ENCODE data around the gene SEZ6L.

SEZ6L gene

DNA sequence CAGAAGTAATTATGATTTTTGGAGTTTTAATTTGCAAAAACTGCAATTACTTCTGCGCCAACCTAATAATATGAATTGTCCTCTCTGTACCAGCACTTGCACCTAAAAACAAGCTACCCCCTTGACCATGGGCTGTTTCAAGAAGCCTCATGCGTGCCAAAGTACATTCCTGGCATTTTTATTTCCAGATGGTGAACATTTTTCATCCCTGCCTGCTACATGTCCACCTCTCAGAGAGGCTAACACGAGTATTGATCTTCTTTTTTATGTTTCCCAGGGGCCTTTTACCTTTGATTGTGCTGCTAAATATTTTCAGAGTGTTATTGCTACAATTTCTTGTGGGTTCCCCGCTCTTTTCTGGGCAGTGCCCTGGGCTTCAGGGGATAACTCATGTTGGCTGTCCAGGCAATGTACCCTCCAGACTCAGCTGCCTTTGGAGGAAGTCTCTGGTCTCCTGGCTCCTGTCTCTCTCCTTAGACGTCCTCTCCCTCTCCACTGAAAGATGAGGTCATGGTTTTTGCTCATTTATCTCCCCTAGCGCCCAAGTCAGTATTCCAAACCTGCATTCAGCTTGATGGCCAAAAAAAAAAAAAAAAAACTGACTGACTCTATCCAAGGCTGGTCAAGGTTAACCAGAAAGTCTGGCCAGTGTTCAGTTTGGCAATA lies 173.6 kb downstream of the SEZ6L start:
- DNase-seq = no peak

DNA sequence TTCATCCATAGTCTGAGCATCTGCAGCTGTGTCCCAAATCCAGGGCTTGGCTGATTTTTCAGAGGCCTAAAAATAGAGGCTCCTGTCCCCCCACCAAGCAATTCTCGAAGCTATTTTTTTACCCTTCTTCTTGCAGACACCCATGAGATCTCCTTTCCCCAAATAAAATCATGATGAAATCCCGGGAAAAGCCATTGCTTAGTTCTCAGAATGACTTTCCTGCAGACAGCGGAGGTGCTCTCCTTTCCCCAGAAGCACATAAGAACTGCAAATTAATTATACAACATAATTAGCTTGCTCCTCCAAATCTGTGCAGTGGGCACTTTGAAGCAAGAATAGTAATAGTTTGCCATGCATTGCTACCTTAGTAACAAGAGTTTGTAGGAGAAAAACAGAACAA lies 176.2 kb downstream of the SEZ6L start:
- DNase-seq = no peak

DNA sequence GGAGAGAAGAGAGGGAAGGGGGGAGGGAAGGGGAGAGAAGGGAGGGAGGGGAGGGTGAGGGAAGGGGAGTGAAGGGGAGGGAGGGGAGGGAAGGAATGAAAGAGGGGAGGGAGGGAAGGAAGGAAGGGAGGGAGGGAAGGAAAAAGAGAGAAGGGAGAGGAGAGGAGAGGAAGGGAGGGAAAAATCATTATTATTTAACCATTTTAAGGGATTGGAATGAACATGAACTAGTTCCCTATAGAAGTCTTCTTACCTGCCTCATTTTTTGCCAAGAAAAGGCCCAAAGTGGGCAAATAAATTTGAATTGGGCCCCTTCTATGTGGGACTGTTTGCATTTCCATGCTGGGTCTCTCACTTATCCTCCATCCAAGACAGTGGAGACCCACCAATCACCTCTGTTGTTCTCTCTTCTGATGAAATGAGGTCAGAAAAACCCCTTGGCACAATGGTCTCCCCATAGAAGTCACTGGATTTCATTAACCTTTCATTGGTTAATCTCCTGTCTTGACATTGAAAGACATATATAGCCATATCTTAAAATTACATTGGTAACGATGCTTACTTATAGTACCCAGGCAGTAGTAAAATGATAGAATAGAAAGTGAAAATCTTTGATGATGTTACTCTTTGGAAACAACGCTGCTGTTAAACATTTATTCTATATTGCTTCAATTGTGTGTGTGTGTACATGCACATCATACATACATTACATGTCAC lies 179.7 kb downstream of the SEZ6L start:
- no peak for DNase-seq

DNA sequence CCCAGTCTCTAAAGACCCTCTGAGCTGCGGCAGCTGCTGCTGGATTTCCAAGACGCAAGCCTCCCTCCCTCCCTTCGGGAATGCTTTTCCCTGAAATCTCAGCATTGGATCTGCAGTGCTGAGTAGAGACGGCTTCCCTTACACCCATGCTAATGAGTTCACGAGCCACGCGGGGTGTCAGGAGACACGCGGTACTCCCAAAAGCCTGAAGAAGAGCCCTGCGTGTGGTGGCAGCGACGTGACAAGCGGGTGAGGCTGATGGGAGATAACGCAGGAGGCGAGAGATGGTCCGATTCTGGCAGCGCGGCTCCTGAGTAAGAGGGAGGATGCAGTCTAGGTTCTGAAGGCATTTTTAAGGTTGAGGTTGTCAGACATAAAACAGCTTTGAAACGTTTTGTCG lies 185.4 kb downstream of the SEZ6L start:
- DNase-seq = no peak

GRCh38 chr22:26357281-26357680 lies 188.0 kb downstream of the SEZ6L start:
- DNase-seq = no peak

DNA sequence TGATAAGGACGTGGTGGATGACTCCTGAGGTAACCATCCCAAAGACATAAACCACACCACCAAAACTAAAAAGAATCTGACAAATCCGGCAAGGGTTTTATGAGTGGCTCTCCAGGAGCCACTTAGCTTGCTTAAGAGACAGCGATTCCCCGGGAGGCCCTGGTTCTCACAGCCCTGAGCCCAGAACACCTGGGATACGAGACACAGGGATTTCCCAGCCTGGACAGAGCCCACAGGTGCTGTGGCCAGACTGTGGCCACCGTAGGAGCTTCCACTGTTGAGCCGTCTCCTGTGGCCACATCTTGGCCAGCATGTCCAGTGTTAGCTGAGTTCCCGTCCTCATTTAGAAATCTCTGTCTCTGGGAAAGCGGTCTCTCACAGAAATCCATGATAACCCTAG lies 188.6 kb downstream of the SEZ6L start:
- no peak for DNase-seq

DNA sequence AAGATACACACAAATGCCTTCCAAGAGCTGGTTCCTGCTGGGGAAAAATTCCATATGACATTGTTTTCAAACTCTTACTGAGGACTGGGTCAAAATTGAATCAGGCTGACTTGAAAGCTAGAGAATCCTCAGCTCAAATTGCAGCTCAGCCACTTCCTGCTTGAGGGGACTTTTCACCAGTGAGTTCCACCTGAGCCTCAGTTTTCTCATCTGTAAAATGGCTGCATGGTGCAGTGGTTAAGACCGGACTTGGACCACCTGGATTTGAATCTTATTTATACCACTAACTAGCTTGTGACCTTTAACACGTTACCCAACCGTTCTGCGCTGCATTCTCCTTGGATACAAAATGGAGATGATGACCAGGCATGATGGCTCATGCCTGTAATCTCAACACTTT lies 189.9 kb downstream of the SEZ6L start:
- no peak for DNase-seq

DNA sequence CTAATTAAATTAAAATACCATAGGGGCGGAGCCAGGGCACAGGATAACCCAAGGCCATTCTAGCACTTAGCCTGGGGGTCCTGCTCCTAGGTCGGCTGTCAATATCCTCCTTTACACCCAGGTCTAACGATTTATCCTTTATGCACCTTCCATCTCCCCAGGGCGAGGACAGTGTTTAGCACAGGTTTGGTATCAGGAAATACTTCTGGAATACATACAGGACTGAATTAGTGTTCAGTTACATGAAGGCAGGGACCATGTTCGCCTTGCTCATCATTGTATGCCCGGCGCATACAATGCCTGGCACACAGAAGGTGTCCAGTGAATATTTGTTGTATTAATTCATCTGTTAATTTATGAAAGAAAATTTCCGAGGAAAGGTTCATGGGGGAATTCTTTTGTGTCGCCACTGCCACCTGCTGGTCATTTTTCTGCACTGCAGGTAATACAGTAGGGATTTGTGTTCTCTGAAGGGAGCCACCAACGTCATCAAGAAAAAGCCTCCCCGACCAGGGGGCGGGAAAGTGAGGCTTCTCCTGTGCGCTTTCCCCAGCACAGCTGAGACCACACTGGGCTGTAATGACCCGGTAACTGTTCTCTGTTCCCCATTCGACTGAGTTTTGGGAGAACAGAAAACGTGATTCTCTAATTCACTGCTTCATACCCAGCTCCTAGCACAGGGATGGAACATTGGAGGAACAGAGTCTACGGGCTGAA lies 191.1 kb downstream of the SEZ6L start:
- peak; percentile 53 to 93 for DNase-seq

DNA sequence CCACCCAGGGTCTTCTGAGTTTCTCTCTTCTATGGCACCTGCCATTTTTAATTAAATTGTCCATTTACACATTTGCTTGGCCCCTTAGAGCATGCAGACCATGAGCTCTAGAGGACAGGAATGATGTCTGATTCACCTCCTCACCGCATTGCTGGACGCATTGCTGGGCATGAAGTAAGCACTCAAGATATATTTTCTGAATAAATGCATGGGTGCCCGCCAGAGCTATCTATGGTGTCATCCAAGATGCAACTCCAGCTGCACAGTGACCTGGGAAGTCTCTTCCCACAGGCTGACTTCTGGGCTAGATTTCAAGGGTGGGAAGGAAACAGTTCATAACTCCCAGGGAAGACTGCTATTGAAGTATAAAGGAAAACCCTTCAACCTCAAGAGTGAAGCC lies 193.2 kb downstream of the SEZ6L start:
- no peak for DNase-seq

GRCh38 chr22:26364066-26365015 lies 195.1 kb downstream of the SEZ6L start:
- DNase-seq = peak; percentile 62 to 75

GRCh38 chr22:26367402-26368245 lies 198.4 kb downstream of the SEZ6L start:
- peak; percentile 38 to 88 for DNase-seq

GRCh38 chr22:26372890-26373289 lies 203.6 kb downstream of the SEZ6L start:
- DNase-seq = no peak

DNA sequence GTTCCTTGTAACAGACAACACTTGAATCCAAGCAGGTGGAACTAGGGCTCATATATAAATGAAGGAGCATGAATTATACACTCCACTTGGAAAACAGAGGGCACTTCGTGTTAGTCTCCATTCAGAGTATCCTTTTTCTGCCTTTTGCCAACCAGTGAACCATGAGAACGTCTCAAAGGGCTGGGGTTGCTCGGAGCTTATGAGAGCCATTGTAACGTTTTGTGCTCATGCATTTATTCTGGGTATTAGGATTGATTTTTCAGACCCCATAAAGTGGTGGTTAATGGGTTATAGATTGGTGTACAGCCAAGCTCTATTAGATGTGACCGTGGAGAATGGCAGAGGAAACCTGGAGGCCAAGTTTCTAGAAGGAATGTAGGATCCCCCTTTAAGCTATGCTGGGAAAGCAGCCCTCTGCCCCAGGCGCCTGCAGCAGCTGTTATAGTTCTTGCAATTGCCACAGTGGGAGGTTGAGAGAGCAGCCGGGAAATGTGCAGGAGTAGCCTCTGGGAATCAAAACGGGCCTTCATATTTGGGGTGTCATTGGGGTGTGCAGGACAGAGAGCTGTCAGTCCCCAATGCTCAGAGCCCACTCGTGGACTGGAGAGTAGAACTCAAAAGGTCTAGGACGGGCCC lies 205.2 kb downstream of the SEZ6L start:
- no peak for DNase-seq

- no peak for DNase-seq
Observed at GRCh38 chr22:26377170-26377830, 208.0 kb downstream of the SEZ6L start.

DNA sequence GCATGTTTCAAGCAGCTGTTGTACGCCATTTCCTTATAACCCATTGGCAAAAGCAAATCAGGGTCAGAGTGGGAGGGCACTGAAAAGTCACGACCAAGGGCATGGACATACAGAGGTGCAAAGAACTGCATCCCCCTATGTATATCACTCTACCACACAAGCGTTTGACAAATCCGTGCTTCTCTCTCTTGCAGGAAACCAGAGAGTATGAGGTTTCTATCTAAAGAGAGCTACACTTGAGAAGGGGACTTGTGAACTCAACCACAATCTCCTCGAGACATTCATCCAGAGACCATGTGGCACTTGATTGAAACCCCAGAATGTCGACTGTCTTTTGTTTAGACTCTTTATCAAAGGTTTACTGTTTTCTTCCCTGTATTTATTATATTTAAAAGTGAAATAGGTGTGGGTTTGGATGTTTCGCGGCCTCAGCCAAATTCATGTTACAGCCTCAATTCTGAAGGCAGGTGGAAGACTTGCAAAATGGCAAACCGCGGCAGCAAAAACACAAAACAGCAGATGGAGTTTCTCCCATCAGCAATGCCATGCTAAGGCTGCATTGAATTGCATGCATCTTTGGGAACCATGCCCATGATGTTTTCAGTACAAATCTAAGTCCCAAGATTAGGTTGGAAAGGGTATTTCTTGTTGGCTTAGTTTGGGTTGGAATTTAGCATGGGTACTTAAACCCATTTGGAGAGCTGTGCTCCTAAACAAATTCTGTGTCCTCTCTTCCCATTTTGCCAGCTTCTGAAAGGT lies 211.0 kb downstream of the SEZ6L start:
- DNase-seq = no peak

- DNase-seq = no peak
Observed at GRCh38 chr22:26382782-26383181, 213.5 kb downstream of the SEZ6L start.

- DNase-seq = no peak
Observed at GRCh38 chr22:26383968-26384556, 214.8 kb downstream of the SEZ6L start.

GRCh38 chr22:26385164-26385563 lies 215.9 kb downstream of the SEZ6L start:
- no peak for DNase-seq

GRCh38 chr22:26389125-26389524 lies 219.9 kb downstream of the SEZ6L start:
- no peak for DNase-seq

- DNase-seq = no peak
Observed at GRCh38 chr22:26391091-26391490, 221.8 kb downstream of the SEZ6L start.

Measured in inflammatory macrophage treated with lipopolysaccharide for 1 hour (primary cell).